Mucosa of gallbladder (tissue), 1 donor: ENCODE data around the gene JOSD1. TPM values are rescaled to one million over a fixed set of nuclear protein-coding genes. Genes with fewer than 3 reads are reported as not detected.
A peak's percentile ranks its signal among the peaks of the same experiment; 100 is the strongest.

Experiments used
- DNase-seq: peaks from one replicate; pipeline ENCODE4 v3.0.0-alpha.2; 2020; ENCODE audit warnings: low spot score
- total RNA-seq: library from RNA; stranded (reverse); gene quantifications from one replicate; pipeline ENCODE4 v1.2.1, GENCODE V29; 2021
- donor health status: DM: no; HTN: no; CAD: no.

The JOSD1 gene
- total RNA-seq, 1 donor from 2014 or later: 75.4 TPM

- DNase-seq: peak; percentile 54
Measured at GRCh38 chr22:38733329-38733723, 32.6 kb upstream of the JOSD1 start.

GRCh38 chr22:38732251-38732815 is 31.6 kb upstream of the JOSD1 start:
- DNase-seq: peak; percentile 42

- DNase-seq: no peak
Measured at GRCh38 chr22:38731703-38732161, 31.0 kb upstream of the JOSD1 start.

GRCh38 chr22:38730411-38730871 is 29.7 kb upstream of the JOSD1 start:
- no peak for DNase-seq

GRCh38 chr22:38729946-38730345 is 29.2 kb upstream of the JOSD1 start:
- DNase-seq: no peak

- DNase-seq: no peak
Measured at GRCh38 chr22:38728871-38729796, 28.4 kb upstream of the JOSD1 start.

- DNase-seq: no peak
Measured at GRCh38 chr22:38727530-38728451, 27.0 kb upstream of the JOSD1 start.

- DNase-seq: no peak
Measured at GRCh38 chr22:38727123-38727522, 26.4 kb upstream of the JOSD1 start.

- DNase-seq: no peak
Measured at GRCh38 chr22:38725900-38726655, 25.3 kb upstream of the JOSD1 start.

GRCh38 chr22:38724926-38725571 is 24.3 kb upstream of the JOSD1 start:
- no peak for DNase-seq

- DNase-seq: no peak
Measured at GRCh38 chr22:38724176-38724575, 23.4 kb upstream of the JOSD1 start.

- DNase-seq: no peak
Measured at GRCh38 chr22:38721551-38721950, 20.8 kb upstream of the JOSD1 start.

GRCh38 chr22:38720350-38720749 is 19.6 kb upstream of the JOSD1 start:
- no peak for DNase-seq

- no peak for DNase-seq
Measured at GRCh38 chr22:38719196-38719595, 18.5 kb upstream of the JOSD1 start.

- peak; percentile 75 for DNase-seq
Measured at GRCh38 chr22:38718414-38718813, 17.7 kb upstream of the JOSD1 start.

GRCh38 chr22:38717244-38717643 is 16.5 kb upstream of the JOSD1 start:
- no peak for DNase-seq

- no peak for DNase-seq
Measured at GRCh38 chr22:38716826-38717225, 16.1 kb upstream of the JOSD1 start.

- no peak for DNase-seq
Measured at GRCh38 chr22:38716271-38716670, 15.5 kb upstream of the JOSD1 start.

GRCh38 chr22:38715852-38716251 is 15.1 kb upstream of the JOSD1 start:
- no peak for DNase-seq

GRCh38 chr22:38715176-38715764 is 14.5 kb upstream of the JOSD1 start:
- no peak for DNase-seq
